Activated CD4-positive, CD25-positive, alpha-beta regulatory T cell treated with anti-CD3 and anti-CD28 coated beads, Interleukin-2, amount 50 U/mL, for 24 hours (primary cell): ENCODE data around the gene S100A3.

ENCODE experiments used
- ATAC-seq, 2 donors: fragments of 150-1000 bp; cut with Tn5 transposase; one replicate each; pipeline ENCODE4 v1.10.0; 2021; ENCODE audit warnings: mild to moderate bottlenecking in 1 of 2, moderate library complexity in 1 of 2

S100A3 gene

GRCh38 chr1:153547560-153548551 is 1.2 kb downstream of the S100A3 start:
- ATAC-seq: no peak

GRCh38 chr1:153546796-153547559 is 2.1 kb downstream of the S100A3 start:
- no peak for ATAC-seq

GRCh38 chr1:153546371-153546770 is 2.7 kb downstream of the S100A3 start:
- no peak for ATAC-seq

GRCh38 chr1:153545067-153546055 is 3.7 kb downstream of the S100A3 start, which contains the start of gene S100A4:
S100A4 (minus strand) TSS chr1:153545806; CDS start chr1:153544794, 1,012 bp downstream.
- ATAC-seq: peak; percentile 87 to 93

GRCh38 chr1:153544453-153545066 is 4.5 kb downstream of the S100A3 start:
- no peak for ATAC-seq

- ATAC-seq: no peak
These were observed 5.3 kb downstream of the S100A3 start for GRCh38 chr1:153543736-153544135.

- ATAC-seq: no peak
These were observed 5.9 kb downstream of the S100A3 start for GRCh38 chr1:153542956-153543711.

- ATAC-seq: no peak
These were observed 7.1 kb downstream of the S100A3 start for GRCh38 chr1:153541641-153542590.

GRCh38 chr1:153540394-153541361 is 8.4 kb downstream of the S100A3 start, which contains the start of gene S100A5:
S100A5 (minus strand) TSS chr1:153540934; CDS start chr1:153540191, 743 bp downstream.
- peak in 1 of 2 donors; percentile 17 for ATAC-seq

GRCh38 chr1:153539395-153540093 is 9.5 kb downstream of the S100A3 start:
- no peak for ATAC-seq

GRCh38 chr1:153538315-153538821 is 10.7 kb downstream of the S100A3 start:
- no peak for ATAC-seq

GRCh38 chr1:153537376-153537730 is 11.7 kb downstream of the S100A3 start:
- no peak for ATAC-seq

- ATAC-seq: no peak
These were observed 12.2 kb downstream of the S100A3 start for GRCh38 chr1:153536671-153537375.

GRCh38 chr1:153536012-153536670 is 12.9 kb downstream of the S100A3 start:
- peak; percentile 81 to 82 for ATAC-seq

GRCh38 chr1:153535242-153536011 is 13.6 kb downstream of the S100A3 start, which contains the start of gene S100A6:
S100A6 (minus strand) TSS chr1:153535991; CDS start chr1:153535339, 652 bp downstream.
- ATAC-seq: peak; percentile 44 to 49
